NCI-H748 treated with DMSO at 0.1 percent for 48 hours (cell line): Measurements from ENCODE around the gene CLPSL1.

ENCODE experiments used
- DNase-seq: peaks from one replicate; lab custom pipeline; 2025; lab: John Stamatoyannopoulos, UW

Gene CLPSL1

GRCh38 chr6:35759426-35759825 is 21.4 kb upstream of the CLPSL1 start:
- no peak for DNase-seq

- no peak for DNase-seq
These were observed 15.1 kb upstream of the CLPSL1 start for GRCh38 chr6:35765739-35766138.

- no peak for DNase-seq
These were observed 11.6 kb upstream of the CLPSL1 start for GRCh38 chr6:35769211-35769610.

GRCh38 chr6:35771343-35771627 is 9.5 kb upstream of the CLPSL1 start:
- no peak for DNase-seq

GRCh38 chr6:35774116-35774794 is 6.6 kb upstream of the CLPSL1 start:
- DNase-seq = no peak

- DNase-seq = no peak
These were observed 5.8 kb upstream of the CLPSL1 start for GRCh38 chr6:35775031-35775430.

GRCh38 chr6:35776364-35777215 is 4.2 kb upstream of the CLPSL1 start, which contains the start of gene CLPSL2:
Gene CLPSL2 (plus strand): TSS chr6:35776598. CDS start chr6:35776619, 21 bp downstream.
- no peak for DNase-seq

GRCh38 chr6:35777356-35778102 is 3.3 kb upstream of the CLPSL1 start:
- no peak for DNase-seq

GRCh38 chr6:35778437-35778836 is 2.4 kb upstream of the CLPSL1 start:
- DNase-seq = no peak

GRCh38 chr6:35781290-35781689 is 471 bp downstream of the CLPSL1 start:
- DNase-seq = no peak

- no peak for DNase-seq
These were observed 1.6 kb downstream of the CLPSL1 start for GRCh38 chr6:35782424-35782823.

- DNase-seq = no peak
These were observed 3.4 kb downstream of the CLPSL1 start for GRCh38 chr6:35784200-35784599.

- no peak for DNase-seq
These were observed 5.5 kb downstream of the CLPSL1 start for GRCh38 chr6:35786272-35786671.

GRCh38 chr6:35786810-35787209 is 6.0 kb downstream of the CLPSL1 start:
- no peak for DNase-seq

GRCh38 chr6:35787266-35788218 is 6.7 kb downstream of the CLPSL1 start:
- no peak for DNase-seq

GRCh38 chr6:35788423-35788982 is 7.7 kb downstream of the CLPSL1 start:
- DNase-seq = no peak

GRCh38 chr6:35790683-35791082 is 9.9 kb downstream of the CLPSL1 start:
- no peak for DNase-seq

- no peak for DNase-seq
These were observed 14.0 kb downstream of the CLPSL1 start for GRCh38 chr6:35794536-35795452.

- no peak for DNase-seq
These were observed 14.7 kb downstream of the CLPSL1 start for GRCh38 chr6:35795453-35796071.

GRCh38 chr6:35796236-35796635 is 15.4 kb downstream of the CLPSL1 start:
- DNase-seq = no peak
